ENCODE measurements around the gene C12orf42. TPM values are rescaled to one million over a fixed set of nuclear protein-coding genes. Genes with fewer than 3 reads are reported as not detected.

The C12orf42 gene
- total RNA-seq: 2.3 TPM

- peak; percentile 18 for DNase-seq
These were observed at the start of gene C12orf42 for GRCh38 chr12:103495469-103496456. C12orf42 (minus strand) TSS chr12:103495968; CDS start chr12:103478426, 17,542 bp downstream.

DNA sequence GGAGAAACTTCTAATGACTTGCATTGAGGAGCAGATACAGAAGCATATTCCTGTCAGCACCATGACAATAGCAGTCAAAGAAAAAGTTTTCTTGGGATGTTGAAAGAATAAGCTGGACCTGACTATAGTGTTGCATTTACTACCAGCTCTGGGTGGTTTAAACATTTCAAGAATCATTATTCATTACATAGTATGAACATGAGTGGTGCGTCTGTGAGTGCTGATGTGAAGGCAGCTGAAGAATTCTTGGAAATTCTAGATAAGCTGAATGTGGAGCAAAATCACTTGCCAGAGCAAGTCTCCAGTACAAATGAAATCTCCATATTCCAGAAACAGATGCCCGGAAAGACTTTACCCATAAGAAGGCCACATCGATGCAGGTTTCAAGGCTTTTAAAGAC, 46.3 kb upstream of the C12orf42 start:
- no peak for DNase-seq

DNA sequence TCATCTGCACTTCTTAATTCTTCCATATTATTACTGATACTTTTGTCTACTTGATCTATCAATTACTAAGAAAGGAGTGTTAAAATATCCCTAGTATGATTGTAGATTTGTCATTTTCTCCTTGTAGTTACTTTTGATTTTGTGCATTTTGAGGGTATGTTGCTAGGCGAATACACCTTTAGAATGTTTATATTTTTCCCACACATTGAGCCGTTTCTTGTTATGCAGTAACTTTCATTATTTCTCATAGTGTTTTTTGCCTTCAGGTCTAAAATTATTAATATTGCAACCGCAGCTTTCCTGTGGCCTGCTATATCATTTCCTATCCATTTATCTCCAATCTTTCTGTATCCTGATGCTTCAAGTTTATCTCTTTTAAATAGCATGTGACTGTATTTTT, 44.6 kb upstream of the C12orf42 start:
- no peak for DNase-seq

- DNase-seq: no peak
These were observed 42.6 kb upstream of the C12orf42 start for GRCh38 chr12:103538397-103538796.

- DNase-seq: no peak
These were observed 34.7 kb upstream of the C12orf42 start for GRCh38 chr12:103530307-103531066.

DNA sequence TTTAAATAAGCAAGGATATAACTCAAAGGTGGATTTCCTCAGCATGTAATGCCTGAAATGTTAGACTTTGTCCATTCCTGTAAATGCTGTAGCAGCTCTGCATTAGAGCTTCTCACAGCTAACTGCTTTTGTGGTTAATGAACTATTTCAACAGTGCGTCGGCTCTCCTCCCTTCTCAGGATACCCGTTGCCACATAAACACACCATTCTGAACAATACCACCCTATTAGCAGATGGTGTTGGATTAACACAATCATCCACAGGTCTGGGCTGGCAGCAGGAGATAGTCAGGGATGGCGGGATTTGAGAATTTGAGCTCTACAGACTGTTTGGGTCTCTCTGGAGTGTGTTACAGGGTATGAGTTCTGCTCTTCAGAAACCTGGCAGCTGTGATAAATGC, 33.5 kb upstream of the C12orf42 start:
- DNase-seq: no peak

GRCh38 chr12:103524238-103524875, 28.6 kb upstream of the C12orf42 start:
- no peak for DNase-seq

DNA sequence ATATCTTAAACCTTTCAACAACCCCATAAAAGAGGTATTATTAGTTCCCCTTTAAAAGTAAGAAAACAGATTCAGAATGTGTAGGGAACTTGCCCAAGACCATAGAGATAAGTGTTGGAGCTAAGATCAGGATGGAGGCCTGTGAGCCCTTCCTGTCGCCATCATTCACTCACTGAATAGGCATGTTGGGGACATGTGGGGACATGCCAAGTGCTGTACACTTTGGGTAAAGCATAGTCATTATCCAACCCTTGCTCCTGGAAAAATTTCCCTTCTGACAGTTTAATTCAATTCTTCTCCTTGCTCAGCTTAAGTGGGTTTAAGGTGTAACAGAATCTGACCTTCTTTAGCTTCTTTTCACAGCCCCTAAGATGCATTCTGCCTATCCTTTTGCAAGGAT, 28.0 kb upstream of the C12orf42 start:
- no peak for DNase-seq

- no peak for DNase-seq
These were observed 25.0 kb upstream of the C12orf42 start for GRCh38 chr12:103520686-103521215.

DNA sequence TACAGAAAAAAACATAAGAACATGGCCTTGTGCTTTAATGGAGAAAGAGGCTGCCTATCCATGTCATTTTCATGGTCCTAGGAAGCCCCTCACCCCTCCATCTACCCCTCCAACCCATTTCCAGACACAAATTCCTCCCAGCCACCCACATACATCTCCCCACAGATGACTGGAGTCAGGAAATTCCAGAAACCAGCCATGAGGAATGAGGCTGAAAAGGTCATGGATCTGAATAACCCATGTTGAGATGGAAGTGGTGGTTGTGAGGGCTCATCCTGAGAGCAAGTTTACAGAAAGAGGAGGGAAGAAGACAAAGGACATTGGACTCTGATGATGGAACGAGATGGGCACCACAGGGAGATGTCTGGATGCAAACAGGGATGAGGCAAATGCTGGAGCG, 23.9 kb upstream of the C12orf42 start:
- no peak for DNase-seq

DNA sequence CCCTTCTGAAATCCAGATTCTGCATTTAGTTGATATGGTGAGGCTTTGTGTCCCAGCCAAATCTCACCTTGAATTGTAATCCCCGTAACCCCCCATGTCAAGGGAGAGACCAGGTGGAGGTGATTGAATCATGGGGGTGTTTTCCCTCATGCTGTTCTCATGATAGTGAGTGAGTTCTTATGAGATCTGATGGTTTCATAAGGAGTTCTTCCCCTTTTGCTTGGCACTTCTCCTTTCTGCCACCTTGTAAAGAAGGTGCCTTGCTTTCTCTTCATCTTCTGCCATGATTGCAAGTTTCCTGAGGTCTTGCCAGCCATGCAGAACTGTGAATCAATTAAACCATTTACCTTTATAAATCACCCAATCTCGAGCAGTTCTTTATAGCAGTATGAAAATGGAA, 23.1 kb upstream of the C12orf42 start:
- no peak for DNase-seq

DNA sequence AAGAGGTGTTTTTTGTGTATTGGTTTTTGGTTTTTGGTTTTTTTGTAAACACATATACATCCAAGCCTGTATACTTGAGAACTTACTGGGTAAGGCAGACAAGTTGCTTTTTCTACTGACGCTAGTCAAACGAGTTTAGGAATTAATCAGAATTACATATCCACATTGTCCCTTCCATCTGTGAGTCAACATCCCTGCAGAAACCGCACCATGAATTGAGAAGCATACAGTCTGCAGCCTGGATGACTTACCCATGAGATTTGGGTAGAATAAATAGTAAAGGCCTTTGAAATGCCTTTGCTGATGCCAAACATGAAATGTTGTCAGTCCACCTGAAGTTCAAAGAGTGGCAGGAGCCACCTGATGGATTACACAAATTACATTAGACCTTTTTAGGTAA, 21.4 kb upstream of the C12orf42 start:
- DNase-seq: no peak

DNA sequence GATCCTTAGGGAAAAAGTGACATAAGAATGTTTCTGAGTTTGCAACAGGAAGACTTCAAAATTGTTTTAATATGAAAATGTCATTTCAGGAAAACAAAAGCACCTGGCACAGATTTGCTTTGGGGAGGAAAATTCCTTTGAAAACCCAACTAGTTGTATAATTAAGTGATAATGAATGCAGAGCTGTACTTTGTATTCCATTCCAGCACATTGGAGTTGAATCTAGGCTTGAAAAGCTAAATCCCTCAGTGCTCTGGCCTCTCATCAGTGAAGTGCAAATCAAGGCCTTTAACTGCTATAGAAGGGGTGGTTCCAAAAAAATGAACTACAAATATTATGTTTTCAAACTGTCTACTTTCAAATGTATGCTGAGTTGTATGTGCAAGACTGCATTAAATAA, 19.6 kb upstream of the C12orf42 start:
- no peak for DNase-seq

DNA sequence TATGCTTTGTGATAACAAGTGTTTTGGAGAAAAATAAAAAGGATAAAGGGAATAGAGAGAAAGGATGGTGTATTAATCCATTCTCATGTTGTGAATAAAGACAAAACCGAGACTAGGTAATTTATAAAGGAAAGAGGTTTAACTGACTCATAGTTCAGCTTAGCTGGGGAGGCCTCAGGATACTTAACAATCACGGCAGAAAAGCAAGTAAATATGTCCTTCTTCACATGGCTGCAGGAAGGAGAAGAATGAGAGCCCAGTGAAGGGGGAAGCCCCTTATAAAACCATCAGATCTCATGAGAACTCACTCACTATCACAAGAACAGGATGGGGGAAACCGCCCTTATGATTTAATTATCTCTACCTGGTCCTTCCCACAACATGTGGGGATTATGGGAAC, 18.1 kb upstream of the C12orf42 start:
- DNase-seq: no peak

DNA sequence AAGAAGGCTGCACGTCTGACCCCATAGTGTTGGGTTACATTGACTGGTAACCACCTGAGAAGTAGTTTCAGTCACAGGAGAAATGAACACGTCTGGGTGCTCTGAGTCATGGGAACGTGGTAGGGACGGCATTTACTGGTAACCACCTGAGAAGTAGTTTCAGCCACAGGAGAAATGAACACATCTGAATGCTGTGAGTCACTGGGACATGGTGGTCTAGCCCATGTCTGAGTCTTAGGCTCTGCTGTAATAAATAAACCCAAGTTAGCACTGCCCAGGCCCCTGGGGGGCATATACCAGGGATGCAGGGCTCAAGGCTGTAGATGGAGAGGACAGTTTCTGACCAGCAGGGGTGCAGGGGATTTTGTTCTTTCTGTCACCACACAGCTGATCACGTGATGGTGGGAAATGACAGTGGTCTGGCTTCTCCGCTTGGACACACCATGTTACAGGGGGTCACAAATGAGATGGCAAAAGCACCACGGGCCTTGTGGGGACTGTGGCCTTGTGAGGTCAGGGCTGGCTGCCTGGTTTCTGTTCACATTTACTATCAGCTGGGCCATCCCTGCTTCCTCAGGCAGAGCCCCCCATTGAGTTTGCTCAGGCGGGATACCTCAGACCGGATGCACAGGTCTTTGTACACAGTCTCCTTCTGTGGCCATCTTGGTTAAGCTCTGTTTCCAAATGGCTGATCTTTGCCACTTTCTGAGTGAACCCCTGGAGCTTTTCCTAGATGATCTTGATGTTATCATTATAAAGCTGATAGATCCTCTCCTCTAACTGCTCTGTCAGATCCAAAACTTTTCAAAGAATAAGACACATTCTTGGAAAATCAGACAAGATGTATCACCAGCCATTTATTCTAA, 9.8 kb upstream of the C12orf42 start:
- no peak for DNase-seq

DNA sequence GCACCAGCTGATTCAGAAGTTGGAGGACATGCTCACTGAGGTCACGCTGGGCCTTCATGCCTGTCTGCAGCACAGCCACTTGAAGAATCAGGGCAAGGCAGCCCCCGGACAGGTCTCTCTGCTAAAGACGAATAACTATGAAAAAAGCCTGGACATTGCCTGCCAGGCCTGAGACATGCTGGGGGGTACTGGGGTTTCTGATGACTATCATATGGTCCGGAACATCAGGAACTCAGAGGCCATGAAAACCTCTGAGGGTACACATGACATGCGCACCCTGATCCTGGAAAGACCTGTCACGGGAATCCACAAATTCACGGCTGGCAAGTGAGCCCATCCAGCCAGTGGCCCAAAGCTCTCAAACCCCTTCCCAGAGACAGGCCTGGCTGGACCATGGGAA, 8.8 kb upstream of the C12orf42 start:
- no peak for DNase-seq

- no peak for DNase-seq
These were observed 8.0 kb upstream of the C12orf42 start for GRCh38 chr12:103503546-103504480.

DNA sequence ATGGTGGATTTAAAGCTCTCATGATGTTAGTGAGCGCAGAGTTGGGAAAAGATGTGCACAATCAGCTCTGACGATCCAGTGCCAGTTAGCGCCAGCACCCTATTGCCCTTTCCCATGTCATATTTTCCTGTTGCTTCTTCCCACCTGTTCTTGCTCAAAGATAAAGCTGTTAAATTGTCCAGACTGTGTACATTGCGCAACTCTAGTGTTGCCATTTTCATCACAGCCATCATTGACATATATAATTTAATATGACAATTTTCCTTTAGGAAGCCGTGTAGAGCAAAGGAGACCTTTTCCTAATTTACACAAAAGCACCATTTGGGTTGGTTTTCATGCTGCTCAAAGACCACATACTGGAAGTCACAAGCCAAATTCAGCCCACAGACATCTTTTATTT, 5.7 kb upstream of the C12orf42 start:
- no peak for DNase-seq

GRCh38 chr12:103499571-103499970, 3.8 kb upstream of the C12orf42 start:
- DNase-seq: no peak

GRCh38 chr12:103498990-103499389, 3.2 kb upstream of the C12orf42 start:
- no peak for DNase-seq

All from occipital lobe (tissue), 2 donors.